HG02678 (cell line): ENCODE data around the gene IL31.
"Not testable (repeated sequence)": the region's sequence is repeated elsewhere in the genome, so short reads cannot be mapped to it uniquely, and the experiment has no call there.

Source experiments
- ATAC-seq: cut with Tn5 transposase; IDR thresholded peaks from one replicate; pipeline ENCODE4 v1.9.1; 2021; ENCODE audit warnings: mild to moderate bottlenecking, moderate library complexity; ENCODE audit not compliant: unreplicated experiment

IL31 gene

DNA sequence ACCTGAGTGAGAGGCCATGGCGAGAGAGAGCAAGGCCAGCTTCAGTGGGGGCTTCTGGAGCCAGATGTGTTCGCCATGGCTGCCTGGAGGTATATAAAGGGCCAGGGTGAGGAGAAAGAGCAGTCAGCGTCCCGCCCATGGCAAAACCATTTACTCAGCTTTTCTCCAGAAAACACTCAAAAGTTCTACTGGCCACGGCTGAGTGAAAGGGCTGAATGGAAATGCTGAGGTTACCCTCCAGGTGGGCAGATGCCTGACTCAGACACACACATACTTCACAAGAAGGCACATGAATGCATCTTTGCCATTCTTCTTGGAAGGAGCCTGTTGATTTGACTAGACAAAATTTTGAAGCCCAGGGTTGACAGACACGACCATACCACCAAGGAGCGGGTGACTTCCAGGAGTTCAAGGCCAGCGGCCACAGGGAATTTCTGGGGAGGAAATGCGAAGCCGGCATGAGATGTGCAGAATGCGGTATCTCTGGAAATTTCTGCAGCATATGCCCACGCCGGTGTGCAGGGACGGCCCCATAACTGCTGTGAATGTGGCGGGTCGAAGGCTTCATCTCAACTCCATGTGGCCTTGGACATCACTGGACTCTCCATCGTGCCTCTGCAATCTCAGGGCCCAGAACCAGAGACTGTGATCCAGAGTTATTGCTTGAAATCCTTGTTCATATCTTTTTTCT lies at the start of gene IL31:
Gene IL31 (minus strand): TSS at position 67 of the 691 bp plus-strand sequence. CDS start 49 bp downstream, at position 18.
- no peak for ATAC-seq

DNA sequence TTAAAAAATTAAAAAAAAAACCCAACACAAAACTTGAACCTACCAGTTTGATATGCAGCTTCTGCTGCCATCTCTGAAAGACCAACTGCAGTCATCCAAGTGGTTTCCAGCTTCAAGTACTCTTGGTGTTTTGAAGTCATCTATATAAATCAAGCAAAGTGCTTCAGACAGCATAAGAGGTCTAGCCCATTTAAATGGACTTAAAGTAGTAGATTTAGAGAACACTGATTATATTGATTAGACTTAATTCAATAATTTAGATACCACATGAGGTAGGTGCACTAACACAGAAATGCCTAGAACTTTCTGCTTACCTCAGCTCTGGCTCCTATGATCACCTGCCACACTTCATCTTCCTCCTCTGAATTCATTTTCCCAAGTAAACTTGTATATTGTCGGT lies 42.4 kb upstream of the IL31 start:
- ATAC-seq = no peak

DNA sequence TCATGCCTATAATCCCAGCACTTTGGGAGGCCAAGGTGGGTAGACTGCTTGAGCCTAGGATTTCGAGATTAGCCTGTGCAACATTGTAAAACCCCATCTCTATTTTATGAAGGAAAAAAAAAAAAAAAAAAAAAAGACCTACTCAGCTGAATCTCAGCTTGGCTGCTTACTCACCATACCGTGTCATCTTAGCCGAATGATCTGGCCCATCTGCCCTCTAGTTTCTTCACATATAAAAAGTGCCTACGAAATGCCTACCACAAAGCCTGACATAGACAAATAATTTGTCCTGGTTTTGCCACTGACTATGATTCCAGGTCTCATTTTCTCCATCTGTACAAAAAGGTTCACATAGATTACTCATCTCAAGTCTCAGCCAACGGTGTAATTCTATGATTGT lies 41.8 kb upstream of the IL31 start:
- no peak for ATAC-seq

DNA sequence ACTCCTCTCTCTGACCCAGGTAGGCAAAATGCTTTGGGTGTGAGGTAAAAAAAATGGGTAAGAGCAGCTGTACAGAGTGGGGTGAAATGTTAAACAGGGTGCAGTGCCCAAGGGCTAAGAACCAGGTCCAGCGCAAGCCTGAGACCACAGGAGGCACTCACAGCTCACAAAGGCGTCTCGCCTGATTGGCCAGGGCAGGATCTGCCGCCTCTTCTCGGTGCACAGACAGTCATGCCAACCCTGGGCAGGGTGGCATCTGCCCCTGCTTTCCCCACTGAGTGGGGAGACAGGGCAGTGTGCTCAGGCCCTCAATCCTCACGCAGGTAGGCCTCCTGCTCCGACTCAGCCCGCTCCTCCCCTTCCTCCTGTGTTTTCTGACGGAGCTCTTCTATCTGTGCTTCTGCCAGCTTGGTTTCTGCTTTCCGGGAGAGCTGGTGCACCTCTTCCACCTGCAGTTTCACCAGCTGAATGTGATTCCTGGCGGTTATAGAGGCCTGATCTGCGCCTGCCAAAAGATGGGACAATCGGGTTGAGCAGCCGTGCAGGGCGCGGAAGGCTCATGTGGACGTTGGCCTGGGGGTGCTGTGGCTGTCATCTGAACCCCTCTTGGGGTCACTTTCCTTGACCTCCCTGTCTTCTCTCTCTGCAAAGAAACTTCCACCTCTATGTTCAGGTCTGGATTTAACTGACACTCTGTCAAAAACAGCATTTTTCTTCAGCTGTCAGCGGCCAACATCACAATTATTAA lies 34.2 kb upstream of the IL31 start:
- no peak for ATAC-seq

DNA sequence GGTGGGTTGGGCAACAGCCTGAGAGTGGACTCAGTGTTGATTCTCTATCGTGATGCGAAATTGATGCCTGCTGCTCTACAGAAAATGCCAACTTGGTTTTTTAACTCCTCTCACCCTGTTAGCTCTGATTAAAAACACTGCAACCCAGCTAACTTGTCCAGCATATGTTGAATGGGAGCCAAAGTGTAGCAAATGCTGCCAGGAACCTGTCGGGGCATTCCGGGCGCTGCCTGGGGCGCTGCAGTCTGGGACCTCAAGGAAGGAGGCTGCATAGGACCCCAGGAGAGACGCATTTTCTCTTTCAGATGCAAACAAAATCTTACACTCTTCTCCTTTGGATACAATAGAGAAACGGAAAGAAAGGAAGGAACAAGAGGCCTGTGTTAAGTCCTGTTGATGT lies 33.4 kb upstream of the IL31 start:
- ATAC-seq = no peak

DNA sequence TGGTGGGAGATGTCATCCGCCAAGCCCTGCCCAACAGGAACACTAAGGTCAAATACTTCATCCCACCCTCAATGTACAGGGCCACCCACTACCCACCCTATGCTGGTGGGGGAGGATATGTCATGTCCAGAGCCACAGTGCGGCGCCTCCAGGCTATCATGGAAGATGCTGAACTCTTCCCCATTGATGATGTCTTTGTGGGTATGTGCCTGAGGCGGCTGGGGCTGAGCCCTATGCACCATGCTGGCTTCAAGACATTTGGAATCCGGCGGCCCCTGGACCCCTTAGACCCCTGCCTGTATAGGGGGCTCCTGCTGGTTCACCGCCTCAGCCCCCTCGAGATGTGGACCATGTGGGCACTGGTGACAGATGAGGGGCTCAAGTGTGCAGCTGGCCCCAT lies 33.0 kb upstream of the IL31 start:
- no peak for ATAC-seq

DNA sequence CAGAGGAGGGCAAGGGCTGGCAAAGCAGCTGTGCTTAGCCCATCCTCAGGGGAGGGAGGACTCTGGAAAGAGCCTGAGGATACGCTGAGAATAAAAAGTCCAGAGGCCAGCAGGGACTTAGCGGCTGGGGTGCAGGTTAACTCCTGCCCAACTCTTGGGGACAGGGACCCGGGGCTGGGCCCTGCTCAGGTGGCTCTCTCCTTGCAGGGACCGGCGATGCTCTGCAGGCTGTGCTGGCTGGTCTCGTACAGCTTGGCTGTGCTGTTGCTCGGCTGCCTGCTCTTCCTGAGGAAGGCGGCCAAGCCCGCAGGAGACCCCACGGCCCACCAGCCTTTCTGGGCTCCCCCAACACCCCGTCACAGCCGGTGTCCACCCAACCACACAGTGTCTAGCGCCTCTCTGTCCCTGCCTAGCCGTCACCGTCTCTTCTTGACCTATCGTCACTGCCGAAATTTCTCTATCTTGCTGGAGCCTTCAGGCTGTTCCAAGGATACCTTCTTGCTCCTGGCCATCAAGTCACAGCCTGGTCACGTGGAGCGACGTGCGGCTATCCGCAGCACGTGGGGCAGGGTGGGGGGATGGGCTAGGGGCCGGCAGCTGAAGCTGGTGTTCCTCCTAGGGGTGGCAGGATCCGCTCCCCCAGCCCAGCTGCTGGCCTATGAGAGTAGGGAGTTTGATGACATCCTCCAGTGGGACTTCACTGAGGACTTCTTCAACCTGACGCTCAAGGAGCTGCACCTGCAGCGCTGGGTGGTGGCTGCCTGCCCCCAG lies 32.3 kb upstream of the IL31 start:
- no peak for ATAC-seq

DNA sequence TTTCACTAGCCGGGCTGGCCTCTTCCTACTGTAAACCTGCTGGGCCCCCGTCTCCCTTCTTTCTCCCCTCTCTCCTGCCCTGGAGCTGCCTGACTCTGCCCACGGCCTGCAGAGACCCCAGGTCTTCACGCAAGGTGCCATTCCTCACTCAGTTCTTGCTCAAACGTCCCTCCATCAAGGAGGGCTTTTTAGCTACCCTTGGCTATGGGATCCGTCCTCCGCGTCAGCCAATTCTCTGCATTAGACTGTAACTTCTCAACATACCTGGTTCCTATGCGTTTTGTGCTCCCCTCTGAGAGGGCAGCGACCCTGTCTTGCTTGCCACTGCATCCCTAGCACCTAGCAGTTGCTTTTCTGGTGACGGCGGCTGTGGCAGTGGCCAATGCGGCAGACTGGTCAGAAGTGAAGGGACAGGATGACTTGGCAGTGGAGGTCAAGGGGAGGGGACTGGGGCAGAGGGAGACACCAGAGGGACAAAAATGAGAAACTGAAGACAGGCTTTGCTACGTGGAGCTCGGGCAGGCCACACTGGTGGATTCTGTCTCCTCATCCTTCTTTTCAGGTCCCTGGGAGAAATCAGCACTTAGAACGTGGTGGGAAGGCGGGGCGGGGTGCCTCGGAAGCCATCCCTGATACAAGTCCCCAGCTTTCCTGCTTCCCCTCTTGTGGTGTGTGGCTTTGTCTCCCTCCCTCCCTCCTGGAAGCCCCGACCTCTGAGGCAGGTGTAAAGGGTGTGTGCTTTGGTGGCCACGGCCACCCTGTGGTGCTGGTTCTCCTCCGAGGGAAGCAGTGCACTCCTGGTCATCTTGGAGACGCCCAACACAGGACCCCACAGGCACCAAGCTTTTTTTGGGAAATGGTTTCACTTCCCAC lies 31.3 kb upstream of the IL31 start:
- ATAC-seq = no peak

DNA sequence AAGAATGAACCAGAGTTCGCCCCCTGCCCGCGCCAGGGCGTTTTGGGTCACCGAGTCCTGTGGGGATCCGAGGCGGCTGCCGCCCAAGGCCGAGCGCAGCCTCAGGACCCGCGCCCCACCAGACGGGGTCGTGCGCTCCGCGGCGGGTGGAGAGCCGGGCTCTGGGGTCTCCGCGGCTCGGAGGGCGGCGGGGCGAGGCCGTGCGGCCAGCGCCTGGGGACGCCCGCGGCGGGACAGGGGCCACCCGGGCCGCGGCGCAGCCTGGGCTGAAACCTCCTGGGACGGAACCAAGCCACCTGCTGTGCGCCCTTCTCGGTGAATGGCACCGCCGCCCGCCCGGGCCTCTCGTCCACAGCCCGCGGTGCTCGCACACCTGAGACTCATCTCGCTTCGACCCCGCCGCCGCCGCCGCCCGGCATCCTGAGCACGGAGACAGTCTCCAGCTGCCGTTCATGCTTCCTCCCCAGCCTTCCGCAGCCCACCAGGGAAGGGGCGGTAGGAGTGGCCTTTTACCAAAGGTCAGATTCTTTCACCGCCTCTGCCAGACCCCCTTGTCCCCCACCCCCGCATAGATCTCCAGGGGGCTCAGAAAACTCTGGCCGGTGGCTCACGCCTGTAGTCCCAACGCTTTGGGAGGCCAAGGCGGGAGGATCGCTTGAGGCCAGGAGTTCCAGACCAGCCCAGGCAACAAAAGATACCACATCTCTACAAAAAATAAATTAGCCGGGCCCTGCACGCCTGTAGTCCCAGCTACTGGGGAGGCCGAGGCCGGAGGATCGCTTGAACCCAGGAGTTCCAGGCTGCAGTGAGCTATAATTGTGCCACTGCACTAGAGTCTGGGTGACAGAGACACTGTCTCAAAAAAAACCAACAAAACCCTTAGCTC lies 30.4 kb upstream of the IL31 start:
- ATAC-seq = no peak

DNA sequence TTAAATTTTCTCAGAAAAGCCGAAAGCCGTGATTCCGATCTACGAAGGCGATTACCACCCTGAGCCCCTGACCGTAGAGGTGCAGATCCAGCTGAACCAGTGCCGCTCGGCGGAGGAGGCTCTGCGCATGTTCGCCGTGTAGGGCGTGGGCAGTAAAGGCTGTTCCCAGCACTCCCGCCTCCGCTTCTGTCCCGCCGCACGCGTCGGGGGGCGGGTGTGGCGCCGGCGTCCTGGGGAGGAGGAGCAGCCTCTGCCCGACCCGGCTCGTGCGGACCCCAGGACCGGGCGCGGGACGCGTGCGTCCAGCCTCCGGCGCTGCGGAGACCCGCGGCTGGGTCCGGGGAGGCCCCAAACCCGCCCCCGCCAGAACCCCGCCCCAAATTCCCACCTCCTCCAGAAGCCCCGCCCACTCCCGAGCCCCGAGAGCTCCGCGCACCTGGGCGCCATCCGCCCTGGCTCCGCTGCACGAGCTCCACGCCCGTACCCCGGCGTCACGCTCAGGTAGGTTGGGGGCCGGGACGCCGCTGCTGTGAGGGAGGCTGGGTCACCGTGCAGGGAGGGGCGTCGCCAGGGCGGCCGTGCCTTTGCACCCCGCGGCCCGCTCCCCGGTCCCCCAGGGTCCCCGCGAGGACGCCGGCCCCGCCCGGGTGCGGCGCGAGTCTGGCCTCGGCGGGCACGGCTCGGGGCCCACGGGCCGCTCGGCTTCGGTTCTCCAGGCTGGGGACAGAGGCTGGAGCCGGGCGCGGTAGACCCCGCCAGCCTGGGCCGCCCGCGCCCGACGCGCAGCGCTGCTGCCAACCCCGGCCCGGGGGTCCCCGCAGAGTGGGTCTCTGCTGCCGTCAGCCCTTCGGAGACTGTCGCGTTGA lies 29.5 kb upstream of the IL31 start, which contains the start of gene B3GNT4:
Gene B3GNT4 (plus strand): TSS at position 409 of the 866 bp plus-strand sequence. CDS start 910 bp downstream, outside the sequence.
- ATAC-seq = no peak

DNA sequence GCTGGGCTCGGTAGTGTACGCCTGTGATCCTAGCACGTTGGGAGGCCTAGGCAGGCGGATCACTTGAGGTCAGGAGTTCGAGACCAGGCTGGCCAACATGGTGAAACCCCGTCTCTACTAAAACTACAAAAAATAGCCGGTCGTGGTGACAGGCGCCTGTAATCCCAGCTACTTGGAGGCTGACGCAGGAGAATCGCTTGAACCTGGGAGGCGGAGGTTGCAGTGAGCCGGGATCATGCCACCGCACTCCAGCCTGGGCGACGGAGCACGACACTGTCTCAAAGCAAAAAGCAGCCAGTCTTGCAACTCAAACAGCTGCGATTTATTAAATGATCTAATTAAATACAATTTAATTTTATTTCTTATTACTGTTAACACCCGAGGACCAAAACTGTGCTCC lies 28.8 kb upstream of the IL31 start:
- ATAC-seq = not testable (repeated sequence)

DNA sequence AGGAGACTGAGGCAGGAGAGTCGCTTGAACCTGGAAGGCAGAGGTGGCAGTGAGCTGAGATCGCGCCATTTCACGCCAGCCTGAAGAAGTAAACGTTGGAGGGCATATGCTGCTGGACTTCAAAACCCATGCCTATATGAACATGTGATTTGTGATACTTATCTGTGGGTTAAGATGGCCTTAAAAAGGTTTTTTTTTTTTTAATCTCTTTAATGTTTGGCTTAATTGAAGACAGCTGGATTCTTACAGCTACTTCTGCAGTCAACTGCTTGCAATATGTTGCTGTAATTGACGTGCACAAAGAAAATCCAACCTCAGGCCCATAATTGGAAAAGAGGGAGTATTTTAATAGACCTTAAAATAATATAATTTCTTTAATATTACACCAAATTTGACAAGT lies 28.0 kb upstream of the IL31 start:
- no peak for ATAC-seq

DNA sequence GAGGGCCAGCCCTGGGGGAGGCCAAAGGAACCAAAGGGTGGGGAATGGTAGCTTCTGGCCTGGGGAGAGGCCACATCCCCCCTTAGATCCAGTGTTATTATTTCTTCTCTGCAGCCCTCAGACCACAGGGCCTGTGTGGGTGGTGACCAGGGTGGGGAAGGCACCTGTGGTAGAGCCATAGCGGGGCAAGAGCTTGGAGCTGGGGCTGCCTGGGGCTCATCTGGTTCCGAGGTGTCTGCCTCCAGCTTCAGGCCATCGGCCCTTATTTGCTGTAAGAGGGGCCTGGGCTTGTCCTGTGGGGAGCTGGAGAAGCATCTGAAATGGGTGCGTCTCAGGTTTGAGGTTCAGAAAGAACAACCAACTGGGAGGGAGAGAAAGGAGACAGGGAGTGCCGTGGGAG lies 27.4 kb upstream of the IL31 start:
- no peak for ATAC-seq

DNA sequence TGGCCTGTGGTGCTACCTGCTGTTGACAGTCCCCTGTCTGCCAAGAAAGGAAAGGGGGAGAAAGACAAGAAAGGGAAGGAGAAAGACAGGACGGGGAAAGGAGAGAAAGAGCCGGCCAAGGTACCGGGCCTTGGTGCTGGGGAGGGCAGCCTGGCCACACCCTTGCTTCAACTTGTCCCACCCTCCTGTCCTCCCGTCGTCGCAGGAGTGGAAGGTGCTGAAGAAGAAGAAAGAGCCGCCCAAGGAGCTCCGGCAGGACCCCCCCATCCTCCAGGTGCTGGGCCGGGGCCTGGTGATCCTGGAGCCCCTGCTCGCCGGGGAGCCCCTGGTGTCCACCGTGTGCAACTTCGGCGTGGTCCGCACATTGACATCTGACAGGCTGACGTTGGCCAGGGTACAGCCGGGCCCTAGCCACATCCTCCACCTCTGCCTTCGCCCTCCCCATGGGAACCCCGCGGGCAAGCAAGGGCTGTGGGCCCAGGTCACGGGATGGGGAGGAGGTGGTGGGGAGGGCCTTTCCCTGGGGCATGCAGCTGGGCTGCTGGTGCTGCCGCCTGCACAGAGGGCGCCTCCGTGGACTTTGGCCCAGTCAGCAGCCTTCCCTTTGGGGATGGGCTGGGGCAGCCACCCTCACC lies 26.6 kb upstream of the IL31 start:
- ATAC-seq = no peak

DNA sequence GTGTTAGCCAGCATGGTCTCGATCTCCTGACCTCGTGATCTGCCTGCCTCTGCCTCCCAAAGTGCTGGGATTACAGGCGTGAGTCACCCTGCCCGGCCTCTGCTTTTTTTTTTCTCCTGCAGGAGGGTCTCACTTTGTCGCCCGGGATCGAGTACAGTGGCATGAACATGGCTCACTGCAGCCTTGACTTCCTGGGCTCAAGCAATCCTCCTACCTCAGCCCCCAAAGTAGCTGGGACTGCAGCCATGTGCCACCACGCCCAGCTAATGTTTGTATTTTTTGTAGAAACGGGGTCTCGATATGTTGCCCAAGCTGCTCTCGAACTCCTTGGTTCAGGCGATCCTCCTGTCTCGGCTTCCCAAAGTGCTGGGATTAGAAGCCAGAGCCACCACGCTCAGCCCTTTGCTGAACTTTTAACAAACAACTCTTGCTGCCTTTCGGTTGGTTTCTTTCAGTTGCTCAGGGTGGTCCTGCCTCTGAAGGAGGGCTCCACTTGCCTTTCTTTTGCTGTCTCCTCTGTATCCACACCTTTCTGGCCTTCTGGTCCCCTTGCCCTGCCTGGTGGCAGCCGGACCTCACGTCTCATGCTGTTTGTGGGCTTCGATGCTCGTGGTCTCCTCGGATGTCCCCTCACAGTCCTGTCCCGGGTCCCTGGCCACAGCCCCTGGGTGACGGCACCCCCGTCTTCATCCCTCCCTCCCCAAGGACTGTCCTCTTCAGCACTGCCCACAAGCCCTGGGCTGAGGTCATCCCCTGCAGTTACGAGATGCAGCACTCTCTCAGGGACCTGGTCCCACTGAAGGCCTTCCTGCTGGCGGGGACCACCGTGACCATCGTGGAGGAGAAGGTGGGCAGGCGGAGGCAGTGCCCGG lies 25.7 kb upstream of the IL31 start:
- ATAC-seq = no peak

DNA sequence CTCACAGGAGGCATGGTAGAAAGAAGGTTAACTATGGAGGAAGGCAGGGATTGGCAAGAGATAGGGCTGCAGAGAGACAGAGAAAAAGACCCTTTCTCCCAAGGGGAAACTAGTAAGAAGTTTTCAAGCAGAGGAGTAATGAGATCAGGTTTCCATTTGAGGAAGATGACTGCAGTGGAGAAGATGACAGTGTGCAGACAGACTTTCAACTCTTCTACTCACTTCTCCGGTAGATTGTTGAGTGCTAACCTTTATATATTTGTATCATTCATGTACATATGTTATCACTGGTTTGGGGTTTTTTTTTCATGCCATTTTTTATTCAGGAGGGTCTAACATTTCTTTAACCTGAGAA lies 23.6 kb upstream of the IL31 start:
- no peak for ATAC-seq

DNA sequence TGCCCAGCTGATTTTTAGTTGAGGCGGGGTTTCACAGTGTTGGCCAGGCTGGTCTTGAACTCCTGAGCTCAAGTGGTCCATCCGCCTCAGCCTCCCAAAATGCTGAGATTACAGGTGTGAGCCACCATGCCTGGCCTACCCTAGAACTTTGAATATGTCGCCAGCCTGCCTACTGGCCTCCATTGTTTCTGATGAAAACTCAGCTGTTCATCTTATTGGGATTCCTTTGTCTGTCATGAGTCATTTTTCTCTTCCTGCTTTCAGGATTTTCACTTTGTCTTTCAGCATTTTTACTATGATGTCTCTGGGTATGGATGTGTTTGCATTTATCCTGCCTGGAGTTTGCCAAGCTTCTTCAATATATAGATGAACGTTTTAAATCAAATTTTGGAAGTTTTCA lies 21.4 kb upstream of the IL31 start:
- ATAC-seq = no peak
